ENCODE results near the gene LIN7A. TPM values are rescaled to one million over a fixed set of nuclear protein-coding genes. Genes with fewer than 3 reads are reported as not detected.

LIN7A gene
- total RNA-seq, 1 experiment from 2014 or later: 10.0 TPM

DNA sequence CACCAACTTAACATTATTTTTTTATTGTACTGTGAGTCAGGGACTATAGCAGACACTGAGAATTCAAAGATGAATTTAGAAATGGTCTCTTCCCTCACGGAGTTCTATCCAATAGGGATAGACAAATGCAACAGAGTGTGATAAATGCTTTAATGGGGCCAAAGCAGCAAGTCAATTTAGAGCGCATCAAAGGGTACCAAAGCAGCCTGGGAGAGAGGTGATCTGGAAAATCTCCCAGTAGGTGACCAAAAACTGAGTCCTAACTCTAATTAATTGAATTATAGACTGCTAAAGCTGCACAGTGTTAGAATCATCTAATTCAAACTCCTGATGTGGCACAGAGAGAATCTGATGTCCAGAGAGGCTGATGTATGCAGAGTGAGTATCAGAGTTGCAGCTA is 2.6 kb downstream of the LIN7A start:
- intact Hi-C loops (cut with micrococcal nuclease; ENCODE audit: unreplicated experiment): loop anchor here (5.0 to 10.0 kb wide), 3 partner anchors 78 to 740 kb away; no protein-coding TSS in a partner anchor

DNA sequence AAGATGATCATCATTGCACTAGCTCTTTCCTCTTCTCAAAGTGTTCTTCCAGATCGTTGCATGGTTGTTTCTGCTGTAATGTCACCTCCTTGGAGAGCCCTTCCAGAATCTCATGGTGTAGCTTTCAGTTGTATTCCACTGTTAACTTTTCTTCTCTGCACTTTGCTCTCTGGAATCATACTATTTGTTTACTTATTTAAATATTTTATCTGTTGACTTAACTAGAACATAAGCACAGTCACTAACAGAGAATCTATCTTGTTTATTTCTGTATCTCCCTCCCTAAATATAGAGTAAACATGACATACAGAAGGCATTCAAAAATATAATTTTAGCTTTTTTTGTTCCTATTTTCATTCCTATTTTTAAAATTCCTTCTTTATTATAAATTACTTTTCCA is 11.8 kb downstream of the LIN7A start:
- Histone ChIP-seq H3K9me3 (ENCODE audit: low read depth, low read length, poor library complexity, severe bottlenecking) (no peaks in the 10 kb centered on the region), H3K27me3 (replicated peaks; ENCODE audit: insufficient read depth, low read depth, low read length, poor library complexity) (no peaks in the 10 kb centered on the region), H3K4me3 (ENCODE audit: low read depth, low read length, poor library complexity, severe bottlenecking) (no peak overlapping the region), H3K36me3 (ENCODE audit: insufficient read depth, low read length, poor library complexity, severe bottlenecking) (no peaks in the 10 kb centered on the region), H3K4me1 (ENCODE audit: insufficient read depth, low read length, poor library complexity, severe bottlenecking) (no peaks in the 10 kb centered on the region), H3K27ac (ENCODE audit: low read depth, low read length, poor library complexity, severe bottlenecking) (no peak overlapping the region)
- no peak for TF ChIP-seq EZH2 (IDR thresholded peaks at IDR 0.05; ENCODE audit: borderline replicate concordance, low read depth, low read length, poor library complexity, severe bottlenecking)
- ChIA-PET CTCF (no interaction called here), POLR2A (ENCODE audit: low non-redundant PET) (no interaction called here)
- intact Hi-C loops (cut with micrococcal nuclease; ENCODE audit: unreplicated experiment): no loop called here
- BruUV-seq (replicated peaks): no TSS peak
- DNase-seq (ENCODE audit: low spot score): no peak

More for the DNA sequence above, 2.6 kb downstream of the LIN7A start:
- H3K27me3 ChIP-seq (replicated peaks; ENCODE audit: insufficient read depth, low read depth, low read length, poor library complexity): no peaks in the 10 kb centered on the region
- no peaks in the 10 kb centered on the region for H3K9me3 ChIP-seq (ENCODE audit: low read depth, low read length, poor library complexity, severe bottlenecking)
- CTCF ChIA-PET: no interaction called here
- H3K4me3 ChIP-seq (ENCODE audit: low read depth, low read length, poor library complexity, severe bottlenecking): no peak overlapping the region
- H3K4me1 ChIP-seq (ENCODE audit: insufficient read depth, low read length, poor library complexity, severe bottlenecking): peaks cover 15% of the 10 kb centered on the region
- H3K36me3 ChIP-seq (ENCODE audit: insufficient read depth, low read length, poor library complexity, severe bottlenecking): no peaks in the 10 kb centered on the region
- no peak overlapping the region for H3K27ac ChIP-seq (ENCODE audit: low read depth, low read length, poor library complexity, severe bottlenecking)
- POLR2A ChIA-PET (ENCODE audit: low non-redundant PET): no interaction called here
- no TSS peak for BruUV-seq (replicated peaks)
- TF ChIP-seq, protein P1, sequence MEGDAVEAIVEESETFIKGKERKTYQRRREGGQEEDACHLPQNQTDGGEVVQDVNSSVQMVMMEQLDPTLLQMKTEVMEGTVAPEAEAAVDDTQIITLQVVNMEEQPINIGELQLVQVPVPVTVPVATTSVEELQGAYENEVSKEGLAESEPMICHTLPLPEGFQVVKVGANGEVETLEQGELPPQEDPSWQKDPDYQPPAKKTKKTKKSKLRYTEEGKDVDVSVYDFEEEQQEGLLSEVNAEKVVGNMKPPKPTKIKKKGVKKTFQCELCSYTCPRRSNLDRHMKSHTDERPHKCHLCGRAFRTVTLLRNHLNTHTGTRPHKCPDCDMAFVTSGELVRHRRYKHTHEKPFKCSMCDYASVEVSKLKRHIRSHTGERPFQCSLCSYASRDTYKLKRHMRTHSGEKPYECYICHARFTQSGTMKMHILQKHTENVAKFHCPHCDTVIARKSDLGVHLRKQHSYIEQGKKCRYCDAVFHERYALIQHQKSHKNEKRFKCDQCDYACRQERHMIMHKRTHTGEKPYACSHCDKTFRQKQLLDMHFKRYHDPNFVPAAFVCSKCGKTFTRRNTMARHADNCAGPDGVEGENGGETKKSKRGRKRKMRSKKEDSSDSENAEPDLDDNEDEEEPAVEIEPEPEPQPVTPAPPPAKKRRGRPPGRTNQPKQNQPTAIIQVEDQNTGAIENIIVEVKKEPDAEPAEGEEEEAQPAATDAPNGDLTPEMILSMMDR (conservative IDR thresholded peaks at IDR 0.05; ENCODE audit: low read depth, low read length): no peak
- no peak for TF ChIP-seq EZH2 (IDR thresholded peaks at IDR 0.05; ENCODE audit: borderline replicate concordance, low read depth, low read length, poor library complexity, severe bottlenecking)
- no peak for DNase-seq (ENCODE audit: low spot score)

DNA sequence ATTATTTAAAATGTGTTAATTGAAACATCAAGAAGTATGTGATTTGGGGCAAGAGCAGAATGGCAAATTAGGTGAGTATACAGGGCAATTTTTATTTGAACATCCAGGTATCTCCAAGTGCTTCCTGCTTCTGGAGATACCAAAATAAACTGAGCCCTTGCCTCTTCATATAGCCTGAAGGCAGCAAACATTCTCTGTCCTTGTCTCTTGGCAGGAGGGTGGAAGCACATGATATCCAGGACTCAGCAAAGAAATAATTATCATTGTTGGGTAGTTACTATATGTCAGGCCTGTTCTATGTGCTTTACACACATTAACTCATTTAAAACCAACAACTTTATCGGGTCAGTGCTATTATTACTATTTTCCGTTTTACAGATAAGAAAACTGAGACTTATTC is 12.5 kb downstream of the LIN7A start:
- H3K27ac ChIP-seq (ENCODE audit: low read depth, low read length, poor library complexity, severe bottlenecking): no peak overlapping the region
- intact Hi-C loops (cut with micrococcal nuclease; ENCODE audit: unreplicated experiment): no loop called here
- no peak for DNase-seq (ENCODE audit: low spot score)

DNA sequence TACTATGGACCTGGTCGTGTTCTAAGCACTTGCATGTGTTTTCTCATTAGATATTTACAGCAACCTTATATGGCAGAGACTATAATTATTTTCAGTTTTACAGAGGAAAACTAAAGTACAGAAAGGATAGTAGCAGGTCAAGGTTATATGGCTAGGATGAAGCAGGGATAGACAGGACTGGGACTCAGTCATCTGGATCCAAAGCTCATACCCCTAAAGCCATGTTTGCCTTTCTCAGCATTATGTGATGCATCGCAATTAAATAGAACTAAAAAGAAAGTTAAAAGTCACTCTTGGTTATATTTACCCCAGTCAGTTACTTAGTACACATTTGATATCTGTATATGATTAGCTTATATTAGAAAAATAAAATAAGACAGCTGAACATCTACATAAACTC is 13.3 kb downstream of the LIN7A start:
- no TSS peak for BruUV-seq (replicated peaks)
- H3K4me3 ChIP-seq (ENCODE audit: low read depth, low read length, poor library complexity, severe bottlenecking): no peak overlapping the region
- no peak overlapping the region for H3K27ac ChIP-seq (ENCODE audit: low read depth, low read length, poor library complexity, severe bottlenecking)
- H3K4me1 ChIP-seq (ENCODE audit: insufficient read depth, low read length, poor library complexity, severe bottlenecking): no peaks in the 10 kb centered on the region
- no peaks in the 10 kb centered on the region for H3K9me3 ChIP-seq (ENCODE audit: low read depth, low read length, poor library complexity, severe bottlenecking)
- ChIA-PET CTCF (no interaction called here), POLR2A (ENCODE audit: low non-redundant PET) (no interaction called here)
- no peaks in the 10 kb centered on the region for H3K36me3 ChIP-seq (ENCODE audit: insufficient read depth, low read length, poor library complexity, severe bottlenecking)
- H3K27me3 ChIP-seq (replicated peaks; ENCODE audit: insufficient read depth, low read depth, low read length, poor library complexity): no peaks in the 10 kb centered on the region
- DNase-seq (ENCODE audit: low spot score): no peak
- intact Hi-C loops (cut with micrococcal nuclease; ENCODE audit: unreplicated experiment): no loop called here
- TF ChIP-seq EZH2 (IDR thresholded peaks at IDR 0.05; ENCODE audit: borderline replicate concordance, low read depth, low read length, poor library complexity, severe bottlenecking): no peak
- TF ChIP-seq, protein P1 (conservative IDR thresholded peaks at IDR 0.05; ENCODE audit: low read depth, low read length): no peak

More for the DNA sequence above, 12.5 kb downstream of the LIN7A start:
- Histone ChIP-seq H3K4me1 (ENCODE audit: insufficient read depth, low read length, poor library complexity, severe bottlenecking) (no peaks in the 10 kb centered on the region), H3K9me3 (ENCODE audit: low read depth, low read length, poor library complexity, severe bottlenecking) (no peaks in the 10 kb centered on the region), H3K36me3 (ENCODE audit: insufficient read depth, low read length, poor library complexity, severe bottlenecking) (no peaks in the 10 kb centered on the region), H3K27me3 (replicated peaks; ENCODE audit: insufficient read depth, low read depth, low read length, poor library complexity) (no peaks in the 10 kb centered on the region), H3K4me3 (ENCODE audit: low read depth, low read length, poor library complexity, severe bottlenecking) (no peak overlapping the region)
- CTCF ChIA-PET: no interaction called here
- POLR2A ChIA-PET (ENCODE audit: low non-redundant PET): no interaction called here
- TF ChIP-seq EZH2 (IDR thresholded peaks at IDR 0.05; ENCODE audit: borderline replicate concordance, low read depth, low read length, poor library complexity, severe bottlenecking): no peak
- TF ChIP-seq, protein P1 (conservative IDR thresholded peaks at IDR 0.05; ENCODE audit: low read depth, low read length): no peak
- no TSS peak for BruUV-seq (replicated peaks)
